H1 (cell line): Measurements from ENCODE around the gene SAMD4A. TPM values are rescaled to one million over a fixed set of nuclear protein-coding genes. Genes with fewer than 3 reads are reported as not detected.

Experiments used
- CTCF ChIA-PET: fragments of 300-600 bp; sonication (Branson Sonifier 250); formaldehyde crosslinking; loops from one replicate; lab custom pipeline; 2021; ENCODE audit not compliant: partially characterized antibody; lab: Charles Lee
- POLR2A ChIA-PET: fragments of 300-600 bp; sonication (Branson Sonifier 250); formaldehyde crosslinking; loops from one replicate; lab custom pipeline; 2021; ENCODE audit warnings: inconsistent platforms; ENCODE audit not compliant: partially characterized antibody; lab: Charles Lee
- DNase-seq, 2 experiments: peaks; one replicate each; pipeline versions ENCODE4 v3.0.0 to v3.0.0-alpha.2; 2010 to 2022; ENCODE audit warnings: low spot score in 2 of 2, low read depth in 1 of 2, mixed read lengths in 1 of 2
- FAIRE-seq: peaks from 2 replicates; lab custom pipeline; 2011; peaks lifted over from hg19 to GRCh38; lab: Jason Lieb, UNC
- H2AFZ ChIP-seq: 2 replicates; pipeline ENCODE4 v1.8.1; 2012; ENCODE audit warnings: low read length, inconsistent platforms
- H2AK5ac ChIP-seq: 2 replicates; pipeline ENCODE4 v1.6.1; 2013; ENCODE audit warnings: low read depth, low read length
- H2BK120ac ChIP-seq: replicated peaks from 2 replicates; pipeline ENCODE3; 2013; ENCODE audit warnings: low read depth, low read length, inconsistent platforms
- H2BK12ac ChIP-seq: 2 replicates; pipeline ENCODE4 v1.6.1; 2013; ENCODE audit warnings: low read depth, low read length
- H2BK15ac ChIP-seq: 2 replicates; pipeline ENCODE4 v1.6.1; 2013; ENCODE audit warnings: low read length
- H2BK20ac ChIP-seq: 2 replicates; pipeline ENCODE4 v1.6.1; 2013; ENCODE audit warnings: low read length
- H2BK5ac ChIP-seq: 2 replicates; pipeline ENCODE4 v1.6.1; 2013; ENCODE audit warnings: low read depth, low read length
- H3K14ac ChIP-seq: 2 replicates; pipeline ENCODE4 v1.6.1; 2013; ENCODE audit warnings: inconsistent platforms; ENCODE audit not compliant: insufficient read length
- H3K18ac ChIP-seq: 2 replicates; pipeline ENCODE4 v1.6.1; 2013; ENCODE audit warnings: low read length; ENCODE audit errors: extremely low read depth
- H3K23ac ChIP-seq: 2 replicates; pipeline ENCODE4 v1.6.1; 2013; ENCODE audit warnings: inconsistent platforms; ENCODE audit not compliant: insufficient read length
- H3K23me2 ChIP-seq: 2 replicates; pipeline ENCODE4 v1.6.1; 2013; ENCODE audit warnings: low read depth, low read length
- H3K27ac ChIP-seq: 2 replicates; pipeline ENCODE4 v1.6.1; 2011; ENCODE audit warnings: low read depth, low read length, inconsistent platforms
- H3K27me3 ChIP-seq, 4 experiments: replicated peaks in 1 of 4; 1 replicate in 1 of 4; 2 replicates in 3 of 4; pipeline versions ENCODE4 v1.6.1 to v1.8.1; 2011 to 2013; ENCODE audit warnings: low read length in 3 of 4, mild to moderate bottlenecking in 3 of 4, inconsistent platforms in 2 of 4, mixed read lengths in 2 of 4, moderate library complexity in 1 of 4; ENCODE audit not compliant: control insufficient read depth in 3 of 4, insufficient read depth in 3 of 4; ENCODE audit errors: extremely low read depth in 1 of 4
- H3K36me3 ChIP-seq, 4 experiments: 2 replicates each; pipeline versions ENCODE4 v1.6.1 to v1.8.1; 2011 to 2013; ENCODE audit warnings: mild to moderate bottlenecking in 4 of 4, low read length in 3 of 4, moderate library complexity in 2 of 4, control low read depth in 1 of 4, inconsistent platforms in 1 of 4; ENCODE audit not compliant: insufficient read depth in 4 of 4, control insufficient read depth in 2 of 4
- H3K4ac ChIP-seq: replicated peaks from 2 replicates; pipeline ENCODE3; 2013; ENCODE audit warnings: low read length, low read depth, mixed read lengths, inconsistent platforms; ENCODE audit not compliant: insufficient read length
- H3K4me1 ChIP-seq, 4 experiments: replicated peaks in 1 of 4; 1 replicate in 1 of 4; 2 replicates in 3 of 4; pipeline versions ENCODE4 v1.6.1 to v1.8.1; 2011 to 2013; ENCODE audit warnings: low read length in 3 of 4, inconsistent platforms in 2 of 4, mixed read lengths in 1 of 4; ENCODE audit not compliant: insufficient read depth in 4 of 4, control insufficient read depth in 3 of 4
- H3K4me2 ChIP-seq, 2 experiments: 2 replicates each; pipeline versions ENCODE4 v1.6.1 to v1.8.1; 2011 to 2013; ENCODE audit warnings: low read depth in 2 of 2, low read length in 2 of 2, control low read depth in 1 of 2, inconsistent platforms in 1 of 2, mild to moderate bottlenecking in 1 of 2; ENCODE audit not compliant: insufficient read depth in 1 of 2
- H3K4me3 ChIP-seq, 4 experiments: fragments of 200-600, 300-600 bp in 1 of 4; sonication (generic), shearing (Covaris generic), sonication (Bioruptor Twin) in 1 of 4; 2 replicates each; pipeline versions ENCODE4 v1.5.1 to v1.8.1; 2011 to 2016; ENCODE audit warnings: low read length in 4 of 4, low read depth in 3 of 4, control low read depth in 2 of 4, inconsistent platforms in 2 of 4, mild to moderate bottlenecking in 2 of 4, mixed read lengths in 1 of 4, moderate library complexity in 1 of 4; ENCODE audit not compliant: insufficient read depth in 2 of 4; ENCODE audit errors: extremely low read depth in 1 of 4
- H3K56ac ChIP-seq: replicated peaks from 2 replicates; pipeline ENCODE3; 2013; ENCODE audit warnings: low read depth, mild to moderate bottlenecking, mixed read lengths, low read length, inconsistent platforms; ENCODE audit not compliant: insufficient read length
- H3K79me1 ChIP-seq: 2 replicates; pipeline ENCODE4 v1.6.1; 2013; ENCODE audit warnings: low read depth, low read length, control low read depth
- H3K79me2 ChIP-seq, 2 experiments: 2 replicates each; pipeline versions ENCODE4 v1.6.1 to v1.8.1; 2012 to 2013; ENCODE audit warnings: low read length in 2 of 2, mild to moderate bottlenecking in 2 of 2, inconsistent platforms in 1 of 2; ENCODE audit not compliant: insufficient read depth in 2 of 2, control insufficient read depth in 1 of 2
- H3K9ac ChIP-seq, 4 experiments: replicated peaks in 1 of 4; 1 replicate in 1 of 4; 2 replicates in 3 of 4; pipeline versions ENCODE4 v1.6.1 to v1.8.1; 2011 to 2013; ENCODE audit warnings: low read depth in 3 of 4, low read length in 3 of 4, control low read depth in 2 of 4, mild to moderate bottlenecking in 2 of 4, moderate library complexity in 2 of 4, inconsistent platforms in 1 of 4; ENCODE audit errors: extremely low read depth in 1 of 4
- H3K9me3 ChIP-seq, 2 experiments: 2 replicates each; pipeline versions ENCODE4 v1.6.1 to v1.8.1; 2012 to 2013; ENCODE audit warnings: mild to moderate bottlenecking in 2 of 2, moderate library complexity in 2 of 2, control low read depth in 1 of 2, inconsistent platforms in 1 of 2, low read depth in 1 of 2, low read length in 1 of 2, mixed read lengths in 1 of 2; ENCODE audit not compliant: insufficient read depth in 2 of 2
- H4K20me1 ChIP-seq, 2 experiments: replicated peaks in 1 of 2; 2 replicates each; pipeline versions ENCODE3 to v1.8.1; 2011 to 2013; ENCODE audit warnings: inconsistent platforms in 2 of 2, low read length in 2 of 2, mild to moderate bottlenecking in 1 of 2; ENCODE audit not compliant: insufficient read depth in 2 of 2, control insufficient read depth in 1 of 2
- H4K5ac ChIP-seq: 2 replicates; pipeline ENCODE4 v1.6.1; 2013; ENCODE audit warnings: low read length, low read depth, mixed read lengths, inconsistent platforms; ENCODE audit not compliant: insufficient read length
- H4K8ac ChIP-seq: 2 replicates; pipeline ENCODE4 v1.8.0; 2013; ENCODE audit warnings: mild to moderate bottlenecking, moderate library complexity, low read length, inconsistent platforms; ENCODE audit not compliant: insufficient read depth; ENCODE audit errors: extremely low read depth
- H4K91ac ChIP-seq: replicated peaks from 2 replicates; pipeline ENCODE3; 2013; ENCODE audit warnings: low read length, mixed read lengths, inconsistent platforms; ENCODE audit not compliant: insufficient read length
- CEBPB ChIP-seq: IDR thresholded peaks from 2 replicates; pipeline ENCODE4 v1.6.1; 2012; ENCODE audit warnings: low read depth, low read length
- SP2 ChIP-seq: IDR thresholded peaks from 2 replicates; pipeline ENCODE4 v1.6.1; 2012; ENCODE audit warnings: mild to moderate bottlenecking, low read length, inconsistent platforms
- WGBS, 2 experiments: shearing (Covaris generic) in 1 of 2; methylation state at CpG; one replicate each; pipeline versions ENCODE4 v1.1.6 to v1.1.7; 2013 to 2015; ENCODE audit warnings: low lambda C conversion rate in 2 of 2, mixed read lengths in 2 of 2, inconsistent platforms in 1 of 2, low coverage in 1 of 2, missing lambda C conversion rate in 1 of 2; ENCODE audit not compliant: insufficient replicate concordance in 2 of 2, insufficient coverage in 1 of 2, insufficient read length in 1 of 2; ENCODE audit errors: extremely low coverage in 1 of 2, missing lambda C conversion rate in 1 of 2; 5-methylcytosine and 5-hydroxymethylcytosine counted together
- polyA plus RNA-seq, 7 experiments: library from polyadenylated mRNA; depleted of rRNA in 3 of 7; stranded (reverse) in 5 of 7; unstranded in 2 of 7; fragments of >200 nt in 5 of 7; fragments of 200-250 nt in 2 of 7; gene quantifications; 1 replicate in 5 of 7; 2 replicates in 1 of 7; 4 replicates in 1 of 7; pipeline versions ENCODE4 v1.2.1 to v1.2.3, GENCODE V29; 2011 to 2013; ENCODE audit warnings: missing spikeins in 2 of 7, mixed read lengths in 2 of 7
- total RNA-seq: library from RNA; stranded (reverse); fragmentation: NEBNext Ultra II Directional; extraction: Animal tissue kit (Norgen Biotek cat#: 25700); gene quantifications from 2 replicates; pipeline ENCODE4 v1.2.1, GENCODE V29; 2021

The SAMD4A gene
- total and polyA plus RNA-seq, 2 of the 8 experiments (the other 6 are each of a cell fraction or from before 2014, with no cell fraction given) = 2.4 to 12.3 TPM

- POLR2A ChIA-PET = interaction anchor here (0.9 to 1.7 kb wide), 2 partner anchors 8 to 10 kb away, joined by 3 read pairs; no protein-coding TSS in a partner anchor
- TF ChIP-seq CEBPB (no peak), SP2 (no peak)
Measured at GRCh38 chr14:54591461-54591860, 24.5 kb downstream of the SAMD4A start.

More at GRCh38 chr14:54591461-54591860, 24.5 kb downstream of the SAMD4A start:
- H3K4me3 ChIP-seq = no peak overlapping the region
- H3K79me1 ChIP-seq = no peaks in the 10 kb centered on the region; the same call in 1 of the 2 replicates
- no peak overlapping the region for H3K23ac ChIP-seq
- no peak overlapping the region; the same call in 1 of the 2 replicates for H2BK5ac ChIP-seq
- no peaks in the 10 kb centered on the region for H3K27me3 ChIP-seq
- no peaks in the 10 kb centered on the region for H3K23me2 ChIP-seq
- no peak overlapping the region for H2BK20ac ChIP-seq
- CTCF ChIA-PET = interaction anchor here (0.7 to 1.8 kb wide), 8 partner anchors 8 to 99 kb away, joined by 3 to 14 read pairs (median 6); no protein-coding TSS in a partner anchor
- H3K9me3 ChIP-seq = no peaks in the 10 kb centered on the region
- H4K5ac ChIP-seq = no peak overlapping the region
- no peak overlapping the region for H3K56ac ChIP-seq
- no peak overlapping the region for H3K4ac ChIP-seq
- H3K18ac ChIP-seq = no peak overlapping the region
- no peaks in the 10 kb centered on the region for H4K20me1 ChIP-seq
- no peak overlapping the region for H4K8ac ChIP-seq
- no peak overlapping the region for H3K9ac ChIP-seq
- H3K4me1 ChIP-seq = no peaks in the 10 kb centered on the region
- FAIRE-seq = no peak
- H3K79me2 ChIP-seq = 0 out of 4 replicates have a peak, but pooled peaks cover 0 to 3% of the 10 kb centered on the region in 2 experiments
- no peaks in the 10 kb centered on the region for H3K36me3 ChIP-seq
- no peak overlapping the region for H4K91ac ChIP-seq
- DNase-seq = no peak
- no peak overlapping the region for H3K27ac ChIP-seq
- no peak overlapping the region for H2BK12ac ChIP-seq
- H2AFZ ChIP-seq = no peak overlapping the region
- H3K4me2 ChIP-seq = no peak overlapping the region
- no peak overlapping the region for H2BK15ac ChIP-seq
- 88% methylated on average over 1 of the region's 1 CpG; no CpG with 5 or more reads in 1 of the 2 experiments for WGBS, 2 experiments
- H2AK5ac ChIP-seq = no peak overlapping the region
- H3K14ac ChIP-seq = no peak overlapping the region
- no peak overlapping the region for H2BK120ac ChIP-seq
